HG02973 (cell line): ENCODE results near the gene MDM2.
"Not testable (repeated sequence)": the region's sequence is repeated elsewhere in the genome, so short reads cannot be mapped to it uniquely, and the experiment has no call there.

ENCODE experiments used
- ATAC-seq: cut with Tn5 transposase; IDR thresholded peaks from one replicate; pipeline ENCODE4 v1.9.1; 2021; ENCODE audit warnings: moderate library complexity; ENCODE audit not compliant: unreplicated experiment

The MDM2 gene

GRCh38 chr12:68824597-68825250 is 16.7 kb downstream of the MDM2 start:
- no peak for ATAC-seq

DNA sequence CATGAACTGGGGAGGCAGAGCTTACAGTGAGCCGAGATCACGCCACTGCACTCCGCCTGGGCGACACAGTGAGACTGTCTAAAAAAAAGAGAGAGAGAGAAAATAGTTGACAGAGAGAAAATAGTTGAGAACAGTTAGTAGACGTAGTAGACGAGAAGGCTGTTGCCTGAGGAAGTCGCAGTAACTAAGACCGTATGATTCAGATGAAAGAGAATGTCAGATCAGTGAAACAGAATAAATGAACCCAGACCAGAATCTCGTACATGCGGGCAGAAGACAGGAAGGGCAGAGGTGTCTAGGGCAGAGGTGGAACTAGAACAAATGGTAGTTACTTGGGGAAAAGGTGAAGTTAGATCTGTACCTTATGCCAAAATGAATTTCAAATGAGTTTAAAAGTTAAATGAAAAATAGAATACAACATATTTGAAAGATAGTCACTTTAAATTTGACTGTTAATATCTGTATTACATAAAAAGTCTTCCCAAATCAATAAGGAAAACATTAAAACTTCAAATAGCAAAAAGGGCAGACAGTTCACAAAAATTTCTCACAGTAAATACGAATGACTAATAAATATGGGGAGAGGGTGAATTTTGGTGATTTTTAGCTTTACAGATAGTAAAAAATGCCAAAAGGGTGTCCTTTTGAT is 17.7 kb downstream of the MDM2 start:
- no peak for ATAC-seq

DNA sequence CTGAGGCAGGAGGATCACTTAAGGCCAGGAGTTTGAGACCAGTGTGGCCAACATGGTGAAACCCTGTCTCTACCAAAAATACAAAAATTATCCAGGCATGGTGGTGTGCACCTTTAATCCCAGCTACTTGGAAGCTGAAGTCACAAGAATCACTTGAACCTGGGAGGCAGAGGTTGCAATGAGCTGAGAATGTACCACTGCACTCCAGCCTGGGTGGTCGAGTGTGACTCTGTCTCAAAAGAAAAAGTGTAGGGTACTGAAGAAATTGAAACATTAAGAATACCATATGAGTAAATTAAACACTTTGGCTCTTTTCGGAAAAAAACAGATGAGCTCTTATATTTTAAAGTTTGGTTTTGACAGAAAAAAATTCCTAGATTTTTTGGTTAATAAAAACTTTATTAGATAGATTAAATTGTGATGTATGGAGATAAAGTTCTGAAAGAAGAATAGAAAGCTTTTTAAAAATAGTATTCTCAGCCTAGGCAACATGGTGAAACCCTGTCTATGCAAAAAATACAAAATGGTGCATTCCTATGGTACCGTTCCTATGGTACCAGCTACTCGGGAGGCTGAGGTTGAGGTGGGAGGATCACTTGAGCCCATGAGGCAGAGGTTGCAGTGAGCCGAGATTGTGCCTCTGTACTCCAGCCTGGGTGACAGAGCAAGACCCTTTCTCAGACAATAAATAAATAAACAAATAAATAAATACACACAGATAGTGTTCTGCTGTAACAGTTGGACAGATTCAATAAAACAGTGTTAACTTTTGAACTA is 20.1 kb downstream of the MDM2 start:
- ATAC-seq, result no peak

GRCh38 chr12:68828672-68829068 is 20.7 kb downstream of the MDM2 start:
- ATAC-seq, result no peak

DNA sequence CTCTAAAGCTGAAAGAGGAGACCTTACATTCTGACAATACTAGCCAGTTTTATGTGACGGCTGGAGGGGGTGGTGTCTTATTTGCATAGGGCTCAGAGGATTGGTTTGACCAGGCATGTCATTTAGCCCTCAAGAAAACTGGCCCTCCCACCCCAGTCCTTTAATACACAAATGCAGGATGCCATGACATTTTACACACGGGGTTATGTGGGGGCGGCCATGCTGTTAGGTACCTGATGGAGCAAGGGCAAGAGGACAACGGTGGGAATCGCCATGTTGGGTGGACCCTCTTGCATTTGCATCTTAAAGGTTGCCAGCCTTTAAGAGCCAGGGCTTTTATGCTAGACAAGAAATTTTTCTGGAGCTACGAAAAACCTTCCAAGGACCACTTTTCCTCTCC is 23.3 kb downstream of the MDM2 start:
- ATAC-seq, result no peak

DNA sequence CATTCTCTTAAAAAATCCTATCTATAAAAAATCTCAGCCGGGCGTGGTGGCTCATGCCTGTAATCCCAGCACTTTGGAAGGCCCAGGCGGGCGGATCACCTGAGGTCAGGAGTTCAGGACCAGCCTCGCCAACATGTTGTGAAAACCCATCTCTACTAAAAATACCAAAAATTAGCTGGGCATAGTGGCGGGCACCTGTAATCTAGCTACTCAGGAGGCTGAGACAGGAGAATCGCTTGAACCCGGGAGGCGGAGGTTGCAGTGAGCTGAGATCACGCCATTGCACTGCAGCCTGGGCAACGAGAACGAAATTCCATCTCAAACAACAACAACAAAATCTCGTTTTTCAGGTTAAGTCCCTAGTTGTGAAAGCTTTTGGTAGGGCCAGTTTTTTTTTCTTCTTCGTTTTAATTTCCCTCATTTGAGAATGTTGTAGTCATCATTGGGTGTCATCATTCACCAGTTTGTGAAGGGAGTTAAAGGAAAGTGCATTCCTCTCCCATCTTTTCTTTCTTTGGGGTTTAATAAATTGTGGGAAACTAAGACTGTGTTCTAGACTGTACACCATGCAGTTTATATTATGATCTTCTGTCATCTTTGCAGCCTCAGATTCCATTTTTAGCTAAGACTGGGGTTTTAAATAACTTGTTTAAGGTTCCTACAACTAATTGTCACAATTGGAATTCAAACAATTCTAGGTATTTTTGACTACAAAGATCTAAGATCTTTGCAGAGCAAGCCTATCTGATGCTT is 23.9 kb downstream of the MDM2 start:
- ATAC-seq, result no peak

DNA sequence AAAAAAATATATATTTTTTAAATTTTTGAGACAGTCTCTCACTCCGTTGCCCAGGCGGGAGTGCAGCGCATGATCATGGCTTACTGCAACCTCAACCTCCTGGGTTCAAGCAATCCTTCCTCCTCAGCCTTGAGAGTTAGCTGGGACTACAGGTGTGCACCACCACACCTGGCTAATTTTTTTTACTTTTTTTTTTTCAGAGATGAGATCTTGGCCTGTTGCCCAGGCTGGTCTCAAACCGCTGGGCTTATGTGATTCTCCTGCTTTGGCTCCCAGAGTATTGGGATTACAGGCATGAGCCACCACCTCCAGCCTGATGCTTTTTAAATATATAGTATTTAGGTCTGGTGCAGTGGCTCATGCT is 24.5 kb downstream of the MDM2 start:
- no peak for ATAC-seq

- ATAC-seq, result no peak
These were observed 25.5 kb downstream of the MDM2 start for GRCh38 chr12:68833508-68833907.

- no peak for ATAC-seq
These were observed 27.4 kb downstream of the MDM2 start for GRCh38 chr12:68835333-68835908.

- ATAC-seq, result no peak
These were observed 29.2 kb downstream of the MDM2 start for GRCh38 chr12:68837215-68837614.

DNA sequence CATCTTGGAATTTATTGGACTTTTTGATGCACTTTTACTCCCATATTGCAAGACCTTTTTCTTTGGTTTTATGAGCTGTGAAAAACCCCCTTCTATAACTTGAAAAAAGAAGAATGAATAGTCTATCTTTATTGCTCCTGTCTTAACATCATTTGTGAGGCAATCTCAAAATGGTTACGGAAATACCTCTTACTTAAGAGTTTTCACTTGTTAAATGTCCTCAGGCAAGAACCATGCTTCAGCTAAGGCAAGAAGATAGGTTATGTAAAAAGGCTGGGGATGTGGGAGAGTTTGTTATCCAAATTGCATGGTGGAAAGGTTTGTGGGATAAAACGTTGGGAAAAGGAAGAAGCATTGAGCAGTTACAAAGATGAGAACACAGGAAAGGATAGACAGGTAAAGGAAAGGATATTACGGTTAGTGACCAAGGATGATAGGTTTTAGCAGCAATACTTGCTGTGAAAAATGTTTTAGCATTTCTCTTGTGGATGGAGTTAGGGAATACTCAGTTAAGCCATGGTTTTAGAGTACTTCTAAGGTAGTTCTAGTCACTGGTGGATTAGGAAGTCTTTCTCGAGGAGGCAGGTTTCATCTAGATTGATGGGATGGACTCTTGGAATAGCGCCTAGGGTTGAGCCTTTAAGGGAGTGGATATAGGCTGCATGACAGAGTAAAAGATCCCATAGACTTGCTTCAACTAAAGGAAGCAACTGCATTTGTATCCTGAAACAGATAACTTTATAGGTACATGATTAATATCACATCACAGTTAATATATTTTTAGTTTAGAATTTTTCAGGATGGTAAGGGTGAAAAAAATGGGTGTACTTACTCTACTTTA is 30.3 kb downstream of the MDM2 start:
- no peak for ATAC-seq

GRCh38 chr12:68839183-68840147 is 31.5 kb downstream of the MDM2 start:
- ATAC-seq, result no peak

DNA sequence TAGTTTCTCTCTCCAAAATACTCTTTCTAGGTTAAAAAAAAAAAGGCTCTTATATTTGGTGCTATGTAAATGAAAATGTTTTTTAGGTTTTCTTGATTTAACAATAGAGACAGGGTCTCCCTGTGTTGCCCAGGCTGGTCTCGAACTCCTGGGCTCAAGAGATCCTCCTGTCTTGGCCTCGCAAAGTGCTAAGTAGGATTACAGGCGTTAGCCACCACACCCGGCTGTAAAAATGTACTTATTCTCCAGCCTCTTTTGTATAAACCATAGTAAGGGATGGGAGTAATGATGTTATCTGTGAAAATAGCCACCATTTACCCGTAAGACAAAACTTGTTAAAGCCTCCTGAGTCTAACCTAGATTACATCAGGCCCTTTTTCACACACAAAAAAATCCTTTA is 33.2 kb downstream of the MDM2 start:
- not testable (repeated sequence) for ATAC-seq

DNA sequence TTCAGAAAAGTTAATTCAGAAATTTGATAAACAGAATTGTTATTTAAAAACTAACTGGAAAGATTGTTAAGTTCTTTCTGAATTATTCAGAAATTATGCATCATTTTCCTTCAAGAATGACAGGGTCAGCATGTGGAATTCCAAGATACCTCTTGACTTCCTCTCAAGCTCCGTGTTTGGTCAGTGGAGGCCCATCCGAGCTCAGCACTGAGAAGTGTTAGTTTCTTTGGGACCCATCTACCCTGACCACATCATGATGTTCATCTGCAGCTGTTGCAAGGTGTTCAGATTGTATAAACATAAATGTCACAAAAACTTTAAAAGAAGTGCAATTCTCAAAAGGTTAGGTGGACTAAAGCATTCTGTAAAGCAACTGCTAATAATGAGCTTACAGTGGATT is 33.7 kb downstream of the MDM2 start:
- no peak for ATAC-seq

DNA sequence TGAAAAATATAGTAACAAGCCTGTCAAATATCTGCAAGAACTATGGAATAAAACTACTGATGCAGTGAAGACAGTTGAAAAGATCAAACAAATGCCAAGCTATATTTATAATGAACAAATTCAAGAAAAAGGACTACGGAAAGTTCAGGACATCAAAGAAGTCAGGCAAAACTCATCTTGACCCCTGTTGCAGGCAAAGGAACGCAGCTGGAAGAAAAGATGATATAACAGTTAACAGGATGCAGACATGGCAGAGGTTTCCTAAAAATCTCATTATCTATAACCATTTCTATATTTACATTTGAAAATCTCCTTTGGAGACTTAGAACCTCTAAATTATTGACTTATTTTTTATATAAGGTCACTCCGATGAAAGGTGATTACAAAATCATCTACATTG is 34.1 kb downstream of the MDM2 start:
- ATAC-seq, result no peak

GRCh38 chr12:68842784-68843567 is 35.0 kb downstream of the MDM2 start:
- no peak for ATAC-seq

- ATAC-seq, result no peak
These were observed 36.4 kb downstream of the MDM2 start for GRCh38 chr12:68844318-68844745.
